TTC549 (cell line): ENCODE data around the gene DEFB121.
"Not testable (repeated sequence)": the region's sequence is repeated elsewhere in the genome, so short reads cannot be mapped to it uniquely, and the experiment has no call there.

ENCODE experiments used
- FAIRE-seq: peaks from 2 replicates; lab custom pipeline; 2012; peaks lifted over from hg19 to GRCh38; lab: Jason Lieb, UNC

Gene DEFB121, protein sequence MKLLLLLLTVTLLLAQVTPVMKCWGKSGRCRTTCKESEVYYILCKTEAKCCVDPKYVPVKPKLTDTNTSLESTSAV

DNA sequence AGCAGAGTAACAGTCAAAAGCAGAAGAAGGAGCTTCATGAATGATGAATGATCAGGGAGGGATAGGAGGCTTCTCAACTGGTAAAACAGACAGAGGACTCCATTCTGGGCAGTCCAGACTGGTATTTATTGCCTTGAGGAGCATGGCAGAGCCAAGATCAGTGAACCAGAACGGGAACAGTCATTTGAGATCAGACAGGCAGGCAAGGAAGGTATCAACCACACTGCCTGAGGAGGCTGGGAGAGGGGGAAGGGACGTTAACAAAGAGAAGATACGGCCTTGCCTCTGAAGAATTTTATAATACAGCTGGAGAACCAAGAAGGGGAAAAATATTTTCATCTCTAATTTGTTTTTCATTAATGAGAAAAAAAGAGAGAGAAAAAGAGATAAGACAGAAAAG lies at the start of gene DEFB121:
Gene DEFB121, minus strand, starts transcription at position 101 of the 400 bp plus-strand sequence. Its CDS starts 63 bp downstream, at position 38.
- no peak for FAIRE-seq

DNA sequence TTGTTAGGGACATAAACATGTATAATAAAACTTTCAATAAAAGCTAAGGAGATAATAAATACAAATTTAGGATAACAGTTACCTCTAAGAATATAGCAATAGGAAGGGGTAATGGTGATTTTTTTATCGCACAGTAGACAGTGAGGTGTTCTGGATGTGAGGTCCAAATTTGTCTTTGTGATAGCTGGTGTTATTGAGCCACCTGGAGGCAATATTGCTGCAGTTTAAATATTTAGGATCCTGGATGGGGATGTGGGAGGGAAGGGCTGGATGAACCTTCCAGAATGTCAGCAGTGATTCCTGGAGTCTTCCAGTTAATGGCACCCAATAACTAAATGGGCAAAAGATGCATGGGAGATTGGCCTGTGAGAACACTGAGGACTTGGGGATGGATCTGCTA lies 48.3 kb upstream of the DEFB121 start:
- FAIRE-seq = no peak

DNA sequence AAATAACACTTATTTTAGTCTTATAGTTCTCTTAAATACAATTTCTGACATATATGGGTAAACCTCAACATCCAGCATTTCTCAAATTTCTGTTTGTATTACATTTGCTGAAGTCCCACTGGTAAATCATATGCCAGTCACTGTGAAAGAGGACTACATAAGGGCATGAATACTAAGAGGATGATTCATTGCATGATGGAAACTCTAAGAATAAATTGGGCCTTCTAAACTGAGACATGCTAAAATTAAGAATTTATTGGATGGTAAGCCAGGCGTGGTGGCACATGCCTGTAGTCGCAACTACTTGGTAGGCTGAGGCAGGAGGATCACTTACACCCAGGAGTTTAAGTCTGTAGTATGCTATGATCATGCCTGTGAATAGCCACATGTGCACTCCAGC lies 46.6 kb upstream of the DEFB121 start:
- FAIRE-seq = no peak

DNA sequence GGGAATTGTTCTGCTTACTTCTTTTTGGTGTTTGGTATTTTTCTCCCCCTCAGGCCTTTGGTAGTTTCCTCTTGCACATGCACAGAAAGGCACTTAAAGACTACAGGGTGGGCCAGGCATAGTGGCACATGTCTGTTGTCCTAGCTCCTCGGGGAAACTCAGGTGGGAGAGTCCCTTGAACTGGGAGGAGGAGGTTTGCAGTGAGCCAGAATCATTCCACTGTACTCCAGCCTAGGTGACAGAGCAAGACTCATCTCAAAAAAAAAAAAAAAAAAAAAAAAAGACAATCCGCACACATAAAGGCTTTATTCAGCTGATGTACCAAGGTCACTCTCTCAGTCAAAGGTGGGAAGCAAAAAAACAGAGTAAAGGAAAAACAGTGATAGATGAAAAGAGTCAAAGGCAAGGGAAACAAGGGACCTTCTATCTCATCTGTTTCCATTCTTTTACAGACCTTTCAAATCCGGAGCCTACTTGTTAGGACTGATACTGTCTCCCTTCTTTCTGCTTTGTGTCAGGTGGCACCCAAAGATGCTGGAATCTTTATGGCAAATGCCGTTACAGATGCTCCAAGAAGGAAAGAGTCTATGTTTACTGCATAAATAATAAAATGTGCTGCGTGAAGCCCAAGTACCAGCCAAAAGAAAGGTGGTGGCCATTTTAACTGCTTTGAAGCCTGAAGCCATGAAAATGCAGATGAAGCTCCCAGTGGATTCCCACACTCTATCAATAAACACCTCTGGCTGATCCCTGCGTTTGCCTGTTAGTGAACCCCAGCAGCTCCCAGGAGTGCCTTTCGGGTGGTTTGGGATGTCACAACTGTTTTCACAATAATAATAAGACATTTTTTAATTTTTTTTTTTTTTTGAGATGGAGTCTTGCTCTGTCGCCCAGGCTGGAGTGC lies 43.7 kb upstream of the DEFB121 start:
- no peak for FAIRE-seq

DNA sequence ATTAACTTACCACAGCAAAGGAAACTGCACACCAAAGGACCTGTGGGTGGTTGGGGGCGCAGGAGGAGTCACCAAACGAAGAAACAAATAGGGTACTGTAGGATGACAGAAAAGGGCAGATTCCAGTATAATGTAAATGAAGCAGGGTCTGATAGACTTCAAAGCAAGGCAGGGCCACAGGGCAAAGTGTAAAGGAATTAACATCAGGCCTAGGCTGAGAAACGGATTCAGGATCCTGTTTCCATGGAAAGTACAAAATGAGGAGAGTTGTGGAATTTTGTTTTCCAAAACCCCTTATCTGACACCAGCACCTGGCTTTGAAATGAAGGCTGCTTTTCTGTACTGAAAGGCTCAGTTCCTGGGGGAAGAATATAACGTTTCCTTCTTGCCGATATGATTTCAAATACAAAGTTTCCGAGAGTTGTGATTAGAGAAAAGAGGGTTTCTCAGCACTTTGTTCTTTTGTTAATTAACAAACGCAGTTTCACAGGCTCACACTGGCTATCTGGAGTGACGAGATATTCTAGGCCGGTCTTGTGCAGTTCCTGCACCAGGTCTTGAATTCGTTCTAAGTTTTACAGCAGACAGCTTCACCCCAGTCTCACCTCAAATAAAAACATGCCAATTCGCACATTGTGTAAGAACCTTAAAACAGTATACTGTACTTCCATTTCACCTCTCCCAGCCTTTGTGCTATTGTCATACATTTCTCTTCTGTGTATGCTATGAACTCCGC lies 40.2 kb upstream of the DEFB121 start:
- FAIRE-seq = no peak

DNA sequence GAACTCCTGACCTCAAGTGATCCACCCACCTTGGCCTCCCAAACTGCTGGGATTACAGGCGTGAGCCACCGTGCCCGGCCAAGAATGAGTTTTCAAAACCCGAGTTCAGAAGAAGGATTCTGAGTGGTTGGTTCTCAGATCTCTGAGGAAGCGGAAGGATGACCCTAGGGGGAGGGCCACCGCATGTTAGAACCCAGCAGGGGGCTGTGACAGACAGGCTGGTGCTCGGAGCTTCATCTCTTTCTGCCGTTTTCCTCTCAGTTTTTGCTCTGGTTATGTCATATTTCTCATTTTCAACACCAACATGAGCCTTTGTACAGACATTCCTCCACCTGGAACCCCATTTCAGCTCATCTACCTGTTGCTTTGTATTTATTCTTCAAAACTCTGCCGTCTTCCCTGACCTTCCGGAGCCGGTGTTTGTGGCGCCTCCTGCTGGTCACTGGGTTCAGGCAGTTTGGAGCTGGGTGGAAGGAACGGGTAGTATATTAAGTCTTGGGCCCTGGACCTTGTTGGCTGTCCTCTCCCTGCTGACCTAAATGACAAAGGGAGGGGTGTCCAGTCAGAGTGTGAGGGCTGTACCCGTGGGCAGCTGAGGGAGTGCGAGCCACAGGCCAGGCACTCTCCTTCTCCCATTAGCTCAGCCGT lies 34.1 kb upstream of the DEFB121 start, which contains the start of gene DEFB123:
Gene DEFB123, plus strand, starts transcription at position 621 of the 648 bp plus-strand sequence. CDS start 67 bp downstream, outside the sequence.
- FAIRE-seq = no peak

DNA sequence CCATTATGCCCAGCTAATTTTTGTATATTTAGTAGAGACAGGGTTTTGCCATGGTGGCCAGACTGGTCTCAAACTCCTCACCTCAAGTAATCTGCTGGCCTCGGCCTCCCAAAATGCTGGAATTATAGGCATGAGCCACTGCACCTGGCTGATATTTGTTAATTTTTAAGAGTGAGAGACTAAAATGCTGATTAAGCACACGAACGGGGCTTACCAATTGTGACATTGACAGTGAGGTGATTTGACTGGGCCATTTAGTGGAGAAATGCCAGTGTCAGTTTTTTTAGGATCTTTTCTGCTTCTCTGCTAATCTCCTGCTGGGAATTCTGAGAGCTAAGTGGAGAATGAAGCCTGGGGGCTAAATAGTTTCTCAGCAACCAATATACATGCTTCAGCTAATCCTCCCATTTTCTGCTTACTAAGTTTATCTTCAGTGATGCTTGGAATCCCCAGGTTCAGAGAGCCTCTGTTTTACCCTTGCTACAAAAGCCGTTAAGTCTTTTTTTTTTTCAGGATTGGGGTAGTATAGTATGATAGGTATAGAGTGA lies 24.6 kb upstream of the DEFB121 start:
- FAIRE-seq = no peak

DNA sequence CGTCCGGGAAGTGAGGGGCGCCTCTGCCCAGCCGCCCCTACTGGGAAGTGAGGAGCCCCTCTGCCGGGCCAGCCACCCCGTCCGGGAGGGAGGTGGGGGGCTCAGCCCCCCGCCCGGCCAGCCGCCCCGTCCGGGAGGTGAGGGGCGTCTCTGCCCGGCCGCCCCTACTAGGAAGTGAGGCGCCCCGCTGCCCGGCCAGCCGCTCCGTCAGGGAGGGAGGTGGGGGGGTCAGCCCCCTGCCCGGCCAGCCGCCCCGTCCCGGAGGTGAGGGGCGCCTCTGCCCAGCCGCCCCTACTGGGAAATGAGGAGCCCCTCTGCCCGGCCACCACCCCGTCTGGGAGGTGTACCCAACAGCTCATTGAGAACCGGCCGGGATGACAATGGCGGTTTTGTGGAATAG lies 21.6 kb upstream of the DEFB121 start:
- not testable (repeated sequence) for FAIRE-seq

DNA sequence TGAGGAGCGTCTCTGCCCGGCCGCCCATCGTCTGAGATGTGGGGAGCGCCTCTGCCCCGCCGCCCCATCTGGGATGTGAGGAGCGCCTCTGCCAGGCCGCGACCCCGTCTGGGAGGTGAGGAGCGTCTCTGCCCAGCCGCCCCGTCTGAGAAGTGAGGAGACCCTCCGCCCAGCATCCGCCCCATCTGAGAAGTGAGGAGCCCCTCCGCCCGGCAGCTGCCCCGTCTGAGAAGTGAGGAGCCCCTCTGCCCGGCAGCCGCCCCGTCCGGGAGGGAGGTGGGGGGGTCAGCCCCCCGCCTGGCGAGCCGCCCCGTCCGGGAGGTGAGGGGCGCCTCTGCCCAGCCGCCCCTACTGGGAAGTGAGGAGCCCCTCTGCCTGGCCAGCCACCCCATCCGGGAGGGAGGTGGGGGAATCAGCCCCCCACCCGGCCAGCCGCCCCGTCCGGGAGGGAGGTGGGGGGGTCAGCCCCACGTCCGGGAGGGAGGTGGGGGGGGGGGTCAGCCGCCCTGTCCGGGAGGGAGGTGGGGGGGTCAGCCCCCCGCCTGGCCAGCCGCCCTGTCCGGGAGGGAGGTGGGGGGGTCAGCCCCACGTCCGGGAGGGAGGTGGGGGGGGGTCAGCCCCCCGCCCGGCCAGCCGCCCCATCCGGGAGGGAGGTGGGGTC lies 21.0 kb upstream of the DEFB121 start:
- not testable (repeated sequence) for FAIRE-seq

DNA sequence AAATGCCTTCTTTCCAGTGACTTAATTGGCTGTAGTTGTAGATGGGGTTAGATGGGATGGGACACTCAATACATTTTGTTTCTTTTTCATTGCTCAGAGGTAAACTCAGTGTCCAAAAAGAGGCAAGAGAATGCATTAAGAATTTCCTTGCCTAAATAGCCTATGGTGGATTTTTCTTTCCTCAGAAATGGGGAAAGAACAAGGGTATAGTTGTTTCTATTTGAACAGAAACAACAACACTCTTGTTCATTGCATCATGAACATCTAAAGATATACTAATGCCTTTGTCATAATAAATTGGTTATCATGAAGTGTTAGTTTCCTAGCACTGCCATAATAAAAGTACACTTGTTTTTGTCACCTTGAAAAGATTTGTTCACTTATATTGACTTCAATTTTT lies 19.8 kb upstream of the DEFB121 start:
- FAIRE-seq = no peak

DNA sequence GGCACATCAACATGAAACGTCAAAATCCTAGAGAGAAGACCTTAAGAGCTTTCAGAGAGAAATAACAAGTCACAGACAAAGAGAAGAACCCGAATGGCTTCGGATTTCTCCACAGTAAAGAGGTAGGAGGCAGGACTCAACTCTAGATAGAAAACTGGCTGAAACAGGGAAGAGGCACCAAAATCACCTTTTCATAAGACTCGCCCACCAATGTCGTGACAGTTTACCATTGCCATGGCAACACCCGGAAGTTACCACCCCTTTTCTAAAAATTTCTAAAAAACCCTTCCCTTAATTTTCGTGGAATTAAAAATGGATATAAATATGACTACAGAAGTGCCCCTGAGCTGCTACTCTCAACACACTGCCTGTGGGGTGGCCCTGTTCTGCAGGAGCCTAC lies 12.3 kb upstream of the DEFB121 start:
- no peak for FAIRE-seq

DNA sequence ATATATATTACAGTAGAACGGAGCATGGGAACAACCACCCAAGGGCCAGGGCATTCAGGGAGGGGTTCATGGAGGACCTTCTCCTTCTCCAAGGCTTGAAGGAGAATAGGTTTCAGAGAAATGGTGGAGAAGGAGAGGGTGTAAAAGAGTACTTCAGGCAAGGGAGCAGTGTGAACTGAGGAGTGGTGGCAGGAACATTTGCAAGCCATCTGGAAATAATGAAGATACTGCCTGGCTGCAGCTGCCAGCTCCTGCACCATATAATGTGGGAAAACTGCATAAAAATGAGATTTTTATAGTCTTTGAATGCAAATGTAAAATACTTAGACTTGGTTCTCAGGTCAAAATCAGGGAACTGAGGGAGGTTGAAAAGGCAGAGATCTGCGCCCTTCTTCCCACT lies 9.6 kb upstream of the DEFB121 start:
- no peak for FAIRE-seq

DNA sequence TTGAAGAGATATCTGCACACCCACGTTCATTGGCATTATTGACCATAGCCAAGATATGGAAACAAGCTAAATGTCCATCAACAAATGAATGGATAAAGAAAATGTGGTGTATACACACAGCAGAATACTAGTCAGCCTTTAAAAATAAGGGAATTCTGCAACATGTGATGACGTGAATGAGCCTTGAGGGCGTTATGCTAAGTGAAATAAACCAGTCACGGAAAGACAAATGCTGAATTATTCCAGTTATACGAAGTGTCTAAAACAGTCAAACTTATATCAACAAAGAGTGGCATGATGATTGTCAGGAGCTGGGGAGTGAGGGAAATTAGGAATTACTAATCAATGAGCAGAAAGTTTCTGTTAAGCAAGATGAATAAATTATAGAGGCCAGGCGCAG lies 8.4 kb upstream of the DEFB121 start:
- FAIRE-seq = no peak

DNA sequence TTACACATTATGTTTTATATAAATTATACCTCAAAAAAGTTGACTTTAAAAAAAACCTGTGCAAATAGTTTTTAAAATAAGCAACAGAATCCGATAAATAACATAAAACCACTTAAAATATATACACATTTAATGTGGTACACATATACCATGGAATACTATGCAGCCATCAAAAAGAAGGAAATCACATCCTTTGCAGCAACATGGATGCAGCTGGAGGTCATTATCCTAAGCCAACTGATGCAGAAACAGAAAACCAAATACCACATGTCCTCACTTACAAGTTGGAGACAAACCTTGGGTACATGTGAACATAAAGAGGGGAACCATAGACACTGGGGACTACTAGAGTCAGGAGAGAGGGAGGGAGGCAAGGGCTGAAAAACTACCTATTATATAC lies 4.0 kb upstream of the DEFB121 start:
- FAIRE-seq = no peak

DNA sequence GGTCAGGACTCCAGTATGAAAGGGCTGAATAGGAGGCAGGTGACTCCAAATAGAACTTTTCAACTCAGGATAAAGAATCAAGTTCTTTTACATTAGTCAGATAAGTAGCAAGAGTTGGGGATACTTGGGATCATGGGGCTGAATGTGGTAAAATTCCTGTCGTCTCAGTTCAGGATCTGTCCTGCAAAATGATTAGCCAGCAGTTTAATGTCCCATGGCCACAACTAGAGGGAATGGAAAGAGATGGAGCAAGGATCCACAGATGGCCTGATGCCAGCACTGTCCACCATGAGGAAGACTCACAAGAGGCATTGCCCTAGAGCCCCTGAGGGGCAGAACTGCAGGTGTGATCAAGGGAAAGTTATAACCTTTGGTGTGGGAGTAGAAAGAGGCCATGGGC lies 2.1 kb downstream of the DEFB121 start:
- no peak for FAIRE-seq

DNA sequence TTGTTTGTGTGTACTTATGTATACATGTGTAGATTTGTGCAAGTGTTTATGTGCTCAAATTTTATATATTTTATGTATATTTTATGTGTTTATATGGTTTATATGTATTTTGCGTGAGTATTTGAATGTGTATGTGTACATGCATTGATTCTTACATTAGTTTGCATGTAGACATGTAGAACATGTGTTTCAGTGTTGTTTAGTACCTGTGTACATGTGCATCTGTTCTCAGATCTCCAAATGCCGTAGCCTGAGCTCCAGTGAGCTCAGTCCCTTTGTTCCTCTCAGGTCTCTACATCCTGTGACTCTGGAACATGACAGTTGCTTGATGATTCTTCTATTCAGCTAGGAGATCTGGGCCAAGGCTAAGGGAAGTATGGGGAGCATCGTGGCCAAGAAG lies 11.1 kb downstream of the DEFB121 start:
- FAIRE-seq = no peak

DNA sequence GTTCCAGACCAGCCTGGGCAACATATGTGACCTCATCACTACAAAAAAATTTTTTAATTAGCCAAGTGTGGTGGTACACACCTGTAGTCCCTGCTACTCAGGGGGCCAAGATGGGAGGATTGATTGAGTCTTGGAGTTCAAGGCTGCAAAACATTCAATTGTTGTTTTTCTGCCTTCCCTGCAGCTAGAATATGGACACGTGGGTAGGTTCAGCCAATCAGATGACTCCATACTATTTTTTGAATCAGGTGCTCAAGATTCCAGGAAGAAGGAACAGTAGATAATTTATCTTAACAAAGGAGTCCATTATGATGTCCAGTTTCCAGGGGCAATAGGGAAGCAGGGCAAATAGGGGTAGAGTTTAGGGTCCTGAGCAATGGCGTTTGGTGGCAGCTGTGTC lies 13.2 kb downstream of the DEFB121 start:
- FAIRE-seq = no peak

DNA sequence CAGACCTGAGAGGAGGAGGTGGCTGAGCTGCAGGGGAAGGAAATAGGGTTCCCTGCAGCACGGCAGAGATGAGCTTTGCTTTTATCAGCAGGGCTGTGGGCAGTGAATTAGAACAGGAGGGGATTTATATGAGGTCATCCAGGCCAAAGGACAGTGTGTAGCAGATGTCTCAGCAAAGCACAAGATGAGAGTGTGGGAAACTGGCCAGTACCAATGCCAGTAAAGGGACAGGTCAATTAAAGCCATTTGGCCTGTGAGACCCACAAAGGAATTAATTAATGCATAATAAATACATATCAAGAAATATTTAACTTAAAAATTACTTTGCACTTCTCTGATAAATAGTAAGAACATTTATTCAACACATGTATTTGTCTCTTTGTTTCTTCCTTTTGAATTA lies 15.5 kb downstream of the DEFB121 start, which contains the start of gene DEFB119:
Gene DEFB119, minus strand, starts transcription at position 101 of the 400 bp plus-strand sequence. CDS start 107 bp downstream, outside the sequence.
- no peak for FAIRE-seq

DNA sequence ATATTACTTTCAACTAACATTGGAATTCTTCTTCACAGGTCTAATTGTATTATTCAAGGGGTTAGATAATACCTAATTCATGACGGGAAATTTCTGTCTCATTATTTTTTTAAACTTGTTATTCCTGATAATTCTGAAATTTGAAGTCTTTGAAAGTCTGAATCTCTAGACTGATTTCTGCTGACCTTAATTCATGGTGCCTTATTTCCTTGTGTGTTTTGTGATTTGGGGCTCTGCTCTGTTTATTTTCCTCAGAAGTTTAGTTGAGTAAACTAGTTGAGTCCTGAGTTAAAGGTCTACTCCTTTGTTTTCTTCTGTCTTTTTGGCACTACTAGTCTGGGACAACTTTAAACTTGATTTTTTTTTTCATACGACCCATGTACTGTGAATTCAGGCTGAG lies 31.7 kb downstream of the DEFB121 start:
- FAIRE-seq = no peak

DNA sequence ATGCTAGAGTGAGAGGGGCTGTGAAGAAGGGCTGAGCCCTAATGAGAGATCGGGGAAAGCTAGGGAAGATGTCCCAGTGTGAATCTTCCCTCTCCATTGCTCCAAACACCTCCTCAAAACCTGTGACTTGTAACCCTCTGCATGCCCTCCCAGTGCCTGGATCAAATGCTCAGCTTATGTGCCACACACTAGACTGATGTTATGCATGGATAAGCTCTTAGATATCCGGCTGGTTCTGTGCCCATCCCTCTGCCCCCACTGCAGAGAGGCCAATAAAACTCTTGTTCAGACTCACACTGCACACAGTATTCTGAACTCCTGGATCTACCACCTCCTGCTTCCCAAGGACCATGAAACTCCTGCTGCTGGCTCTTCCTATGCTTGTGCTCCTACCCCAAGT lies 37.7 kb downstream of the DEFB121 start, which contains the start of gene DEFB118:
Gene DEFB118, plus strand, starts transcription at position 301 of the 400 bp plus-strand sequence. Its CDS starts 50 bp downstream, at position 351.
- no peak for FAIRE-seq

DNA sequence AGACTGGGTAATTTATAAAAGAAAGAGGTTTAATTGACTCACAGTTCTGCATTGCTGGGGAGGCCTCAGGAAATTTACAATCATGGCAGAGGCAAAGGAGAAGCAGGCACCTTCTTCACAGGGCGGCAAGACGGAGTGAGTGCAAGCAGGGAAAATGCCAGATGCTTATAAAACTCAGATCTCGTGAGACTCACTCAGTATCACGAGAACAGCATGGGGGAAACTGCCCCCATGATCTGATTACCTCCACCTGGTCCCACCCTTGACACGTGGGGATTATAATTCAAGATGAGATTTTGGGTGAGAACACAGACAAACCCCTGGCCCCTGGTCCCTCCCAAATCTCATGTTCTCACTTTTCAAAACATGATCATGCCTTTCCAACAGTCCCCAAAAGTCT lies 41.7 kb downstream of the DEFB121 start:
- FAIRE-seq = not testable (repeated sequence)

DNA sequence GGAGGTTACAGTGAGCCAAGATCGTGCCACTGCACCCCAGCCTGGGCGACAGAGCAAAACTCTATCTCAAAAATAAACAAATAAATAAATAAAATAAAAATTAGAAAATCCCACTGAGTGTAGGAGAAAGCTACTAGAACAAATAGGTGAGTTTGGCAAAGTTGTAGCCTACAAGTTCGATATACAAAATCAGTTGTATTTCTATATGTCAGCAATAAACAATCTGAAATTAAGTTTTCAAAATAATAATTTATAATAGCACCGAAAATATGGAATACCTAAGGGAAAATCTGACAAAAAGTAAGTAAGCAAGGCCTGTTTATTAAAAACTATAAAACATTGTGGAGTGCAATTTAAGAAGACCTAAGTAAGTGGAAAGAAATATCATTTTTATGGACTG lies 42.7 kb downstream of the DEFB121 start:
- no peak for FAIRE-seq
